Esophagus squamous epithelium (tissue), 5 donors: ENCODE results near the gene ANGPTL2. TPM values are rescaled to one million over a fixed set of nuclear protein-coding genes. Genes with fewer than 3 reads are reported as not detected.

Experiments
- DNase-seq: peaks from one replicate; lab custom pipeline; 2025; lab: John Stamatoyannopoulos, UW
- H3K27ac ChIP-seq, 4 donors: fragments of 200-600 bp; sonication (generic); one replicate each; pipeline ENCODE4 v1.5.1; 2016 to 2019; ENCODE audit warnings: mild to moderate bottlenecking in 1 of 4
- H3K27me3 ChIP-seq, 4 donors: fragments of 200-600 bp; sonication (generic); 1 replicate in 3 of 4; 2 replicates in 1 of 4; pipeline versions ENCODE4 v1.5.1 to v1.6.0; 2017 to 2021; ENCODE audit warnings: antibody characterized with exemption in 1 of 4
- H3K36me3 ChIP-seq, 3 donors: fragments of 200-600 bp; sonication (generic); one replicate each; pipeline ENCODE4 v1.5.1; 2016 to 2019
- H3K4me1 ChIP-seq, 3 donors: fragments of 200-600 bp; sonication (generic); one replicate each; pipeline ENCODE4 v1.5.1; 2017 to 2019
- H3K4me3 ChIP-seq, 4 donors: fragments of 200-600 bp; sonication (generic); 1 replicate in 3 of 4; 2 replicates in 1 of 4; pipeline ENCODE4 v1.5.1; 2016 to 2019; ENCODE audit warnings: mild to moderate bottlenecking in 2 of 4, moderate library complexity in 1 of 4
- H3K9me3 ChIP-seq, 3 donors: fragments of 200-600 bp; sonication (generic); one replicate each; pipeline ENCODE4 v1.5.1; 2016 to 2019
- CTCF ChIP-seq, 6 experiments: fragments of 450-650 bp in 4 of 6; fragments of 200-600 bp in 2 of 6; sonication (generic) in 2 of 6; IDR thresholded peaks; one replicate each; pipeline ENCODE4 v1.5.1; 2016 to 2019; ENCODE audit warnings: antibody characterized with exemption in 6 of 6, mild to moderate bottlenecking in 4 of 6, moderate library complexity in 4 of 6
- POLR2A ChIP-seq, 4 donors: fragments of 450-650 bp; IDR thresholded peaks; one replicate each; pipeline ENCODE4 v1.6.1; 2017; ENCODE audit warnings: antibody characterized with exemption in 4 of 4, mild to moderate bottlenecking in 4 of 4, moderate library complexity in 3 of 4
- WGBS, 2 donors: methylation state at CpG; one replicate each; pipeline ENCODE4 v1.1.5; 2018; 5-methylcytosine and 5-hydroxymethylcytosine counted together
- intact Hi-C: fragments of 100-400 bp; cut with DNase I; formaldehyde crosslinking; loops from one replicate; pipeline ENCODE4 v1.15.0; 2022
- total RNA-seq, 4 donors: library from RNA; depleted of rRNA; stranded (reverse); fragments of >200 nt; gene quantifications; one replicate each; pipeline ENCODE4 v1.1.0, GENCODE V29; 2016
- donor health status: DM: yes; HTN: yes; CAD: no.

The ANGPTL2 gene
- total RNA-seq, 4 donors from 2014 or later = 2.4 to 24.6 (median 7.6) TPM

- TF ChIP-seq POLR2A (IDR thresholded peaks at IDR 0.05) = no peak
- TF ChIP-seq CTCF (IDR thresholded peaks at IDR 0.05) = no peak
- no peaks in the 10 kb centered on the region for H3K9me3 ChIP-seq
- 82 to 86% methylated on average over 1 of the region's 1 CpG for WGBS, 2 donors
- no peaks in the 10 kb centered on the region for H3K36me3 ChIP-seq
- no peak for DNase-seq
- peaks cover 0 to 27% (median 7%) of the 10 kb centered on the region in 3 donors for H3K4me1 ChIP-seq
- no peaks in the 10 kb centered on the region for H3K27me3 ChIP-seq
- no peak overlapping the region for H3K4me3 ChIP-seq
- no peak overlapping the region for H3K27ac ChIP-seq
- intact Hi-C loops = no loop called here
Observed at GRCh38 chr9:127078988-127079387, 43.4 kb downstream of the ANGPTL2 start.

DNA sequence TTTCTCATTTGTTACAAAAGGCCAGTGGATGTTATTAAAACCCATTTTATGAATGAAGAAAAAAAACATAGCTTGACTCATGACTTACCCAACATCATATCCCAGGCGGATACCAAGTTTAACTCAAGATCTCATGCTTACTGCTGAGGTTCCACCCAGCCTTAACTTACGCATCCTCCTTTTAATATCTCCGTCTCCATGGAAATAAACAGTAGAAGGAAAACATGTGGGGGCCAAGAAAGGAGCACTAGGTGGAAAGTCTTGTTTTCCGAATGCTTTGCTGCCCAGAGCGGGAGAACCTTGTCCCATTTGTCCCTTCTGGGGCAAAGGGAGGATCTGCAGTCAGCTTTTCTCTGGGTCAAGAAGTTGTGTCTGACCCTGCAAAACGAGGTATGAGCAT is 44.1 kb downstream of the ANGPTL2 start:
- no peak overlapping the region for H3K27ac ChIP-seq
- no peaks in the 10 kb centered on the region for H3K36me3 ChIP-seq
- no peak overlapping the region for H3K4me3 ChIP-seq
- H3K27me3 ChIP-seq = no peaks in the 10 kb centered on the region
- DNase-seq = no peak
- intact Hi-C loops = no loop called here
- no peaks in the 10 kb centered on the region for H3K9me3 ChIP-seq
- WGBS, 2 donors = 83 to 88% methylated on average over 6 of the region's 6 CpGs
- TF ChIP-seq POLR2A (IDR thresholded peaks at IDR 0.05) (no peak), CTCF (IDR thresholded peaks at IDR 0.05) (no peak)
- H3K4me1 ChIP-seq = peaks cover 0 to 29% (median 4%) of the 10 kb centered on the region in 3 donors

DNA sequence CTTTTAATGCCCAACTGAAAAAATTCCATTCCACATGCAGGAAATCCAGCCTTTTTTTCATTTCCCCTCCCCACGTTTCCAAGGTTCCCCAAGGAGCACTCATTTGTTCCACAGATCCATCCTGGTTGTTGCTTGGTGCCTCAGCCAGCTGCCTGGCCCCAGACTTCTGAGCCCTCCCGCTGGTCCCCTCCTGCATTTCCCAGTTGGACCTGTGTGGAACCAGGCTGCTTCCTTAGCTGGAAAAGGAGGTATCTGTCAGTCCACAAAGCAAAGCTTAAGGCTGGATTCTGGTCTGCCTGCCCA is 44.8 kb downstream of the ANGPTL2 start:
- no peaks in the 10 kb centered on the region for H3K27me3 ChIP-seq

GRCh38 chr9:127076860-127077643 is 45.4 kb downstream of the ANGPTL2 start:
- intact Hi-C loops = no loop called here
- Histone ChIP-seq H3K27ac (no peak overlapping the region), H3K9me3 (peaks cover 0 to 3% (median 0%) of the 10 kb centered on the region in 3 donors), H3K4me3 (no peak overlapping the region), H3K4me1 (peaks cover 0 to 29% (median 4%) of the 10 kb centered on the region in 3 donors), H3K36me3 (no peaks in the 10 kb centered on the region), H3K27me3 (no peaks in the 10 kb centered on the region)
- DNase-seq = no peak
- TF ChIP-seq CTCF (IDR thresholded peaks at IDR 0.05) (no peak), POLR2A (IDR thresholded peaks at IDR 0.05) (no peak)
- WGBS, 2 donors = 82 to 83% methylated on average over 5 of the region's 5 CpGs

More for the DNA sequence above, 44.8 kb downstream of the ANGPTL2 start:
- no peak for DNase-seq
- WGBS, 2 donors = 60 to 96% methylated on average over 2 of the region's 2 CpGs
- TF ChIP-seq CTCF (IDR thresholded peaks at IDR 0.05) (no peak), POLR2A (IDR thresholded peaks at IDR 0.05) (no peak)
- Histone ChIP-seq H3K4me3 (no peak overlapping the region), H3K9me3 (no peaks in the 10 kb centered on the region), H3K27ac (no peak overlapping the region), H3K4me1 (peaks cover 0 to 29% (median 4%) of the 10 kb centered on the region in 3 donors), H3K36me3 (no peaks in the 10 kb centered on the region)
- intact Hi-C loops = no loop called here

GRCh38 chr9:127075624-127076372 is 46.6 kb downstream of the ANGPTL2 start:
- Histone ChIP-seq H3K36me3 (no peaks in the 10 kb centered on the region), H3K4me1 (peaks cover 0 to 29% (median 4%) of the 10 kb centered on the region in 3 donors), H3K27ac (no peak overlapping the region), H3K27me3 (no peaks in the 10 kb centered on the region), H3K4me3 (no peak overlapping the region), H3K9me3 (peaks cover 0 to 6% (median 4%) of the 10 kb centered on the region in 3 donors)
- 54 to 63% methylated on average over 2 of the region's 2 CpGs for WGBS, 2 donors
- intact Hi-C loops = no loop called here
- no peak for DNase-seq
- TF ChIP-seq POLR2A (IDR thresholded peaks at IDR 0.05) (no peak), CTCF (IDR thresholded peaks at IDR 0.05) (no peak)
